Ishikawa (cell line): ENCODE results near the gene NT5DC3.

Source experiments
- CEBPB ChIP-seq: IDR thresholded peaks from 2 replicates; pipeline ENCODE4 v1.6.1; 2012
- CREB1 ChIP-seq: IDR thresholded peaks from 2 replicates; pipeline ENCODE4 v1.6.1; 2012; ENCODE audit warnings: low read depth
- EGR1 ChIP-seq: IDR thresholded peaks from 2 replicates; pipeline ENCODE4 v1.6.1; 2012
- EP300 ChIP-seq: IDR thresholded peaks from 2 replicates; pipeline ENCODE4 v1.6.1; 2012; ENCODE audit warnings: borderline replicate concordance
- FOXM1 ChIP-seq: IDR thresholded peaks from 2 replicates; pipeline ENCODE4 v1.6.1; 2012; ENCODE audit warnings: low read depth, borderline replicate concordance
- NFIC ChIP-seq: IDR thresholded peaks from 2 replicates; pipeline ENCODE4 v1.6.1; 2012
- RAD21 ChIP-seq: IDR thresholded peaks from 2 replicates; pipeline ENCODE4 v1.6.1; 2012; ENCODE audit warnings: low read depth
- TAF1 ChIP-seq: IDR thresholded peaks from 2 replicates; pipeline ENCODE4 v1.6.1; 2012; ENCODE audit warnings: low read depth, mild to moderate bottlenecking
- TEAD4 ChIP-seq: IDR thresholded peaks from 2 replicates; pipeline ENCODE4 v1.6.1; 2012
- YY1 ChIP-seq: IDR thresholded peaks from 2 replicates; pipeline ENCODE4 v1.6.1; 2012; ENCODE audit warnings: low read depth
- ZBTB7A ChIP-seq: IDR thresholded peaks from 2 replicates; pipeline ENCODE4 v1.6.1; 2012; ENCODE audit warnings: low read depth
- TF ChIP-seq, protein P1 (sequence below): IDR thresholded peaks from 2 replicates; pipeline ENCODE4 v1.6.1; 2012
- TF ChIP-seq, protein P2 (sequence below): IDR thresholded peaks from 2 replicates; pipeline ENCODE4 v1.6.1; 2012; ENCODE audit warnings: low read depth, mild to moderate bottlenecking
- TF ChIP-seq, protein P3 (sequence below): IDR thresholded peaks from 2 replicates; pipeline ENCODE4 v1.6.1; 2012

DNA sequence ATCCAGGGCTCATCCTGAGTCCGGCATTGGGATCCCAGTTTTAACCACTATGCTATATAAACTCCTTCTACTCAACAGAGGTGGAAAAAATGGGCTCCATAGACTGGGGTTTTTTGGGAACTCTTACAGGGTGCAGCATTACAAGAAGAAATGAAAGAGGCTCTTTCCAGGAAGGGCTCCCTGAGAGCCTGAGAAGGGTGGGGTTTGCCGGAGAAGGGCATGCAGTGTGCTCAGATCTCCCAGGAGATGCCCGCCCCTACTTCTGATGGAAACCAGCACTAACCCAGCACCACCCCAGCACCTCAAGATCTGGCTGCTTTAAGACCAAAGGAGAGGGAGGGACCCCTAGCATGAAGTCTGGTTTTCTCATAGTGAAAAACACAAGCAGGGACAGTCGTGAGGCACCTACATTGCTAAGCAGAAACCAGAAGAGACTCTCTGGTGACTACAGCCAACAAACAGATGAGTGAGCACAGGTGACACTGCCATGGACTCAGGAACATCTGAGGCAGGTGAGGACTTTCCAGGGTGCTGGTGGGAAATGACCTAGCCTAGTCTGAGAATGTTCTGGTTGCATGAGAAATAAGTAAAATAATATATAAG lies 45.3 kb upstream of the NT5DC3 start:
- TF ChIP-seq, protein P1, sequence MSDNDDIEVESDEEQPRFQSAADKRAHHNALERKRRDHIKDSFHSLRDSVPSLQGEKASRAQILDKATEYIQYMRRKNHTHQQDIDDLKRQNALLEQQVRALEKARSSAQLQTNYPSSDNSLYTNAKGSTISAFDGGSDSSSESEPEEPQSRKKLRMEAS = no peak
- TF ChIP-seq TEAD4 (no peak), EP300 (no peak), FOXM1 (no peak), TAF1 (no peak), ZBTB7A (no peak), CREB1 (no peak), YY1 (no peak), RAD21 (no peak), CEBPB (no peak), EGR1 (no peak), NFIC (no peak)
- TF ChIP-seq, protein P2, sequence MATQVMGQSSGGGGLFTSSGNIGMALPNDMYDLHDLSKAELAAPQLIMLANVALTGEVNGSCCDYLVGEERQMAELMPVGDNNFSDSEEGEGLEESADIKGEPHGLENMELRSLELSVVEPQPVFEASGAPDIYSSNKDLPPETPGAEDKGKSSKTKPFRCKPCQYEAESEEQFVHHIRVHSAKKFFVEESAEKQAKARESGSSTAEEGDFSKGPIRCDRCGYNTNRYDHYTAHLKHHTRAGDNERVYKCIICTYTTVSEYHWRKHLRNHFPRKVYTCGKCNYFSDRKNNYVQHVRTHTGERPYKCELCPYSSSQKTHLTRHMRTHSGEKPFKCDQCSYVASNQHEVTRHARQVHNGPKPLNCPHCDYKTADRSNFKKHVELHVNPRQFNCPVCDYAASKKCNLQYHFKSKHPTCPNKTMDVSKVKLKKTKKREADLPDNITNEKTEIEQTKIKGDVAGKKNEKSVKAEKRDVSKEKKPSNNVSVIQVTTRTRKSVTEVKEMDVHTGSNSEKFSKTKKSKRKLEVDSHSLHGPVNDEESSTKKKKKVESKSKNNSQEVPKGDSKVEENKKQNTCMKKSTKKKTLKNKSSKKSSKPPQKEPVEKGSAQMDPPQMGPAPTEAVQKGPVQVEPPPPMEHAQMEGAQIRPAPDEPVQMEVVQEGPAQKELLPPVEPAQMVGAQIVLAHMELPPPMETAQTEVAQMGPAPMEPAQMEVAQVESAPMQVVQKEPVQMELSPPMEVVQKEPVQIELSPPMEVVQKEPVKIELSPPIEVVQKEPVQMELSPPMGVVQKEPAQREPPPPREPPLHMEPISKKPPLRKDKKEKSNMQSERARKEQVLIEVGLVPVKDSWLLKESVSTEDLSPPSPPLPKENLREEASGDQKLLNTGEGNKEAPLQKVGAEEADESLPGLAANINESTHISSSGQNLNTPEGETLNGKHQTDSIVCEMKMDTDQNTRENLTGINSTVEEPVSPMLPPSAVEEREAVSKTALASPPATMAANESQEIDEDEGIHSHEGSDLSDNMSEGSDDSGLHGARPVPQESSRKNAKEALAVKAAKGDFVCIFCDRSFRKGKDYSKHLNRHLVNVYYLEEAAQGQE = no peak
- TF ChIP-seq, protein P3, sequence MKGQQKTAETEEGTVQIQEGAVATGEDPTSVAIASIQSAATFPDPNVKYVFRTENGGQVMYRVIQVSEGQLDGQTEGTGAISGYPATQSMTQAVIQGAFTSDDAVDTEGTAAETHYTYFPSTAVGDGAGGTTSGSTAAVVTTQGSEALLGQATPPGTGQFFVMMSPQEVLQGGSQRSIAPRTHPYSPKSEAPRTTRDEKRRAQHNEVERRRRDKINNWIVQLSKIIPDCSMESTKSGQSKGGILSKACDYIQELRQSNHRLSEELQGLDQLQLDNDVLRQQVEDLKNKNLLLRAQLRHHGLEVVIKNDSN = no peak
